Stomach (tissue), 9 donors: Measurements from ENCODE around the gene SOX10. TPM values are rescaled to one million over a fixed set of nuclear protein-coding genes. Genes with fewer than 3 reads are reported as not detected.
"Not testable (repeated sequence)": the region's sequence is repeated elsewhere in the genome, so short reads cannot be mapped to it uniquely, and the experiment has no call there.

Experiments used
- DNase-seq, 2 donors: peaks; one replicate each; pipeline versions ENCODE4 v3.0.0 to v3.0.0-alpha.2; 2013 to 2019
- H3K27ac ChIP-seq, 5 donors: fragments of 200-600 bp in 4 of 5; sonication (generic) in 4 of 5; one replicate each; pipeline ENCODE4 v1.5.1; 2013 to 2019; ENCODE audit warnings: mild to moderate bottlenecking in 1 of 5, moderate library complexity in 1 of 5
- H3K27me3 ChIP-seq, 3 donors: fragments of 200-600 bp; sonication (generic); one replicate each; pipeline ENCODE4 v1.5.1; 2017 to 2019; ENCODE audit warnings: mixed run types in 1 of 3
- H3K36me3 ChIP-seq, 4 donors: fragments of 200-600 bp; sonication (generic); 1 replicate in 3 of 4; 2 replicates in 1 of 4; pipeline ENCODE4 v1.5.1; 2016 to 2019
- H3K4me1 ChIP-seq, 4 donors: fragments of 200-600 bp; sonication (generic); one replicate each; pipeline ENCODE4 v1.5.1; 2016 to 2019
- H3K4me3 ChIP-seq, 4 donors: fragments of 200-600 bp; sonication (generic) in 3 of 4; one replicate each; pipeline ENCODE4 v1.5.1; 2016 to 2019; ENCODE audit warnings: mild to moderate bottlenecking in 1 of 4
- H3K9me3 ChIP-seq, 4 donors: fragments of 200-600 bp; sonication (generic); one replicate each; pipeline ENCODE4 v1.5.1; 2016 to 2019
- EP300 ChIP-seq: sonication (generic); formaldehyde crosslinking; IDR thresholded peaks from one replicate; pipeline ENCODE4 v1.6.1; 2017; ENCODE audit warnings: antibody characterized with exemption
- POLR2A ChIP-seq, 4 donors: fragments of 450-650 bp; IDR thresholded peaks; one replicate each; pipeline ENCODE4 v1.6.1; 2016; ENCODE audit warnings: antibody characterized with exemption in 4 of 4, control low read depth in 2 of 4, mild to moderate bottlenecking in 1 of 4, moderate library complexity in 1 of 4
- POLR2AphosphoS5 ChIP-seq, 3 donors: sonication (generic); formaldehyde crosslinking; IDR thresholded peaks; one replicate each; pipeline ENCODE4 v1.6.1; 2016; ENCODE audit warnings: antibody characterized with exemption in 3 of 3
- WGBS, 5 donors: extraction: QIAGEN DNeasy Blood & Tissue Kit in 3 of 5; methylation state at CpG; one replicate each; pipeline versions ENCODE4 v1.1.5 to v1.1.7; 2013 to 2018; 5-methylcytosine and 5-hydroxymethylcytosine counted together
- intact Hi-C: fragments of 100-400 bp; cut with DNase I; formaldehyde crosslinking; loops from one replicate; pipeline ENCODE4 v1.15.1; 2023; ENCODE audit warnings: low total_unique reads
- polyA plus RNA-seq, 3 donors: library from polyadenylated mRNA; stranded (reverse); fragments of 200-250 nt; gene quantifications; one replicate each; pipeline ENCODE4 v1.2.3, GENCODE V29; 2013
- total RNA-seq, 5 donors: library from RNA; depleted of rRNA; stranded (reverse); fragments of >200 nt; gene quantifications; one replicate each; pipeline versions ENCODE4 v1.1.0 to v1.2.3, GENCODE V29; 2014 to 2016
- TF ChIP-seq, protein P1 (sequence below), 7 experiments: fragments of 450-650 bp in 4 of 7; fragments of 200-600 bp in 3 of 7; sonication (generic) in 3 of 7; IDR thresholded peaks; one replicate each; pipeline ENCODE4 v1.5.1; 2016 to 2019; ENCODE audit warnings: antibody characterized with exemption in 7 of 7, control low read depth in 2 of 7, mild to moderate bottlenecking in 1 of 7
- donor health status: healthy with polysubstance abuse.
- donor health status: Bipolar disorder and iron deficiency.
- donor health status: healthy.

Gene SOX10
- total and polyA plus RNA-seq, 8 donors = 1.7 to 4.9 (median 3.0) TPM; not detected in 2

DNA sequence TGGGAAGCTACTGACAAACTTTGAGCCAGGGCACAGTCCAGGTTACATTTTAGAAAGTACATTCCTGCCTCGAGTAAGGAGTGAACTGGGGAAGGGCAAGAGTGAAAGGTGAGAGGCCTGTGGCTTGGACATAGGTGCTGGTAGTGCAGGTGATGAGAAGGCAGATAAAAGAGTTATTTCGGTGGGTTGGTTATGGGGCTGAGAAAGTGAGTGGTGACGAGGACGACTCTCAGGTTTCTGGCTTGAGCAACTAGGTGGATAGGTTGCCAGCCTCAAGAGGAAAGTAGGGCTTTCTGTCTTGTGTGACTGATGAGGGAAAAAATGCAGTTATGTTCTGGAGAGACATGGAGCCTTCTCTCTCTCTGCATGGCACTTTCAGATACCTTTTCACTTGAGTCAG lies 27.1 kb downstream of the SOX10 start:
- Histone ChIP-seq H3K36me3 (peaks cover 47 to 61% (median 58%) of the 10 kb centered on the region in 4 donors), H3K27ac (no peak overlapping the region), H3K4me3 (no peak overlapping the region), H3K4me1 (peaks cover 20 to 37% (median 30%) of the 10 kb centered on the region in 4 donors), H3K27me3 (no peaks in the 10 kb centered on the region), H3K9me3 (no peaks in the 10 kb centered on the region)
- DNase-seq = no peak
- no peak for TF ChIP-seq POLR2A (IDR thresholded peaks at IDR 0.05)
- TF ChIP-seq POLR2AphosphoS5 (IDR thresholded peaks at IDR 0.05) = no peak
- TF ChIP-seq, protein P1, sequence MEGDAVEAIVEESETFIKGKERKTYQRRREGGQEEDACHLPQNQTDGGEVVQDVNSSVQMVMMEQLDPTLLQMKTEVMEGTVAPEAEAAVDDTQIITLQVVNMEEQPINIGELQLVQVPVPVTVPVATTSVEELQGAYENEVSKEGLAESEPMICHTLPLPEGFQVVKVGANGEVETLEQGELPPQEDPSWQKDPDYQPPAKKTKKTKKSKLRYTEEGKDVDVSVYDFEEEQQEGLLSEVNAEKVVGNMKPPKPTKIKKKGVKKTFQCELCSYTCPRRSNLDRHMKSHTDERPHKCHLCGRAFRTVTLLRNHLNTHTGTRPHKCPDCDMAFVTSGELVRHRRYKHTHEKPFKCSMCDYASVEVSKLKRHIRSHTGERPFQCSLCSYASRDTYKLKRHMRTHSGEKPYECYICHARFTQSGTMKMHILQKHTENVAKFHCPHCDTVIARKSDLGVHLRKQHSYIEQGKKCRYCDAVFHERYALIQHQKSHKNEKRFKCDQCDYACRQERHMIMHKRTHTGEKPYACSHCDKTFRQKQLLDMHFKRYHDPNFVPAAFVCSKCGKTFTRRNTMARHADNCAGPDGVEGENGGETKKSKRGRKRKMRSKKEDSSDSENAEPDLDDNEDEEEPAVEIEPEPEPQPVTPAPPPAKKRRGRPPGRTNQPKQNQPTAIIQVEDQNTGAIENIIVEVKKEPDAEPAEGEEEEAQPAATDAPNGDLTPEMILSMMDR (IDR thresholded peaks at IDR 0.05) = no peak
- TF ChIP-seq EP300 = no peak
- WGBS, 5 donors = 77 to 94% (median 88%) methylated on average over 4 of the region's 4 CpGs
- intact Hi-C loops = no loop called here

DNA sequence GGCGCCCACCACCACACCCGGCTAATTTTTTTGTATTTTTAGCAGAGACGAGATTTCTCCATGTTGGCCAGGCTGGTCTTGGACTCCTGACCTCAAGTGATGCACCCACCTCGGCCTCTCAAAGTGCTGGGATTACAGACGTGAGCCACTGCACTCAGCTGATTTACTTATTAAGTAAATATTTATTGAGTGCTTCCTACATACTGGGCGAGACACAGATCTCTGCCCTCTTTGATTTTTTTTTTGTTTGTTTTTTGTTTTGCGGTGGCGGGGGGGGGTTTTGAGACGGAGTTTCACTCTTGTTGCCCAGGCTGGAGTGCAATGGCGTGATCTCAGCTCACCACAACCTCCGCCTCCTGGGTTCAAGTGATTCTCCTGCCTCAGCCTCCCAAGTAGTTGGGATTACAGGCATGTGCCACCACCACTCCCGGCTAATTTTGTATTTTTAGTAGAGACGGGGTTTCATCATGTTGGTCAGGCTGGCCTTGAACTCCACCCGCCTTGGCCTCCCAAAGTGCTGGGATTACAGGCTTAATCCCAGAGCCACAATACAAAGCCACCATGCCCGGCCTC lies 28.4 kb downstream of the SOX10 start:
- H3K27ac ChIP-seq, H3K9me3 ChIP-seq, H3K4me3 ChIP-seq, H3K27me3 ChIP-seq, DNase-seq, intact Hi-C loops: not testable (repeated sequence)
- 57 to 73% (median 66%) methylated on average over 15 of the region's 15 CpGs for WGBS, 5 donors
- H3K36me3 ChIP-seq = peaks cover 35 to 48% (median 45%) of the 10 kb centered on the region in 4 donors
- H3K4me1 ChIP-seq = peaks cover 20 to 39% (median 31%) of the 10 kb centered on the region in 4 donors

DNA sequence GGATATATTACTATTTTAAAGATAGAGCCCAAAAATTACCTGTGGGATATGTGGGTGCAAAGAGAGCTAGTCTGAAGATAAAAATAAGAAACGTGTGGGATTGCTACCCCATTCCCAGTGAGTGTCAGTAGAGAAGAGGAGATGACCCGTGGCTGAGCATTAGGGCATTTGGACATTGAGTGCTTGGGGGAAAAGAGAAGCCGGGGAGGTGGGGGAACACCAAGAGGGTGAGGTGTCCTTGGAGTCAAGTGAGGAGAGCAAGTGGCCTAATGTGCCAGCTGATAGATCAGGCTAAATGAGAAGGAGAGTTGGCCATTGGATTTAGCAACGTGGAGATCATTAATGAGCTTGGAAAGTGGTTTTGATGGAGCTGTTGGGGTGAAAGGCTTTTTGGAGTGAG lies 29.7 kb downstream of the SOX10 start:
- intact Hi-C loops = no loop called here
- Histone ChIP-seq H3K9me3 (no peaks in the 10 kb centered on the region), H3K36me3 (peaks cover 25 to 36% (median 33%) of the 10 kb centered on the region in 4 donors), H3K4me1 (peaks cover 20 to 39% (median 31%) of the 10 kb centered on the region in 4 donors), H3K4me3 (peak overlapping the region; percentile 87 to 99 (median 91)), H3K27me3 (no peaks in the 10 kb centered on the region), H3K27ac (no peak overlapping the region)
- TF ChIP-seq POLR2AphosphoS5 (IDR thresholded peaks at IDR 0.05) (no peak), POLR2A (IDR thresholded peaks at IDR 0.05) (no peak)
- DNase-seq = no peak
- 57 to 81% (median 69%) methylated on average over 4 of the region's 4 CpGs for WGBS, 5 donors

DNA sequence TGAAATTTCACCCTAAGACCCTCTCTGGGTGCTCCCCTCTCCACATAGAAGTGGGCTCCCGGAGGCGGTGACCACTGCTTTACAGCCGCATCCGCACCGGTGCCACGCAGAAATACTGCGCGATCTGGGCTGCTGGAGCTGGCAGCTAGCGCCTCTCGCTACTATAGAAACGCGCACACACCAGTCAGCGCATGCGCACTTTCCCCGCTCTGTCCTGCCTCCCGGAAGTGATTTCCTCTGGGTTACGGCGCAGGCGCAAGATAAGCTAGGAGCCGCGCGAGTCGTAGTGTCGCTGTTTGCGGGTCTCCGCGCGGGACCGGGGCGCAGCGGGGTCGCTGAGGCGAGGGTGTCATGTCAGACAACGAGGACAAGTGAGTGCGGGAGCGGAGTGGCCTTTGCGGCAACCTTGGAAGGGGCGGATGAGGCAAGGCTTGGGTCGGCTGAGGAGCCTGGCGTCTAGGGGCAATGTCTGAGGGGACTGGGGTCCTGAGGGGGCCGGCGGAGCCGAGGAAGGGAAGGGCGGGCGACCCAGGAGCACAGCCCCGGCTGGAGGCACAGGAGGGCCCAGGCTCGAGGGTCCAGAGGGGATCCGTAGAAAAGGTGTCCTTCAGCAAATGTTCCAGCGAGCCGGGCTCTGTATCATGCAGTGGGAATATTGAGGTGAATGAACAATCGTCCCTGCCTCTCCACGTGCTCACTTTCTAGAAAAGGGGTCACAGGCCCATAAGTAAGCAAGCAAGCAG lies 30.7 kb downstream of the SOX10 start, which contains the start of the genes C22orf23 and POLR2F:
C22orf23 (minus strand) TSS at position 165 of the 743 bp plus-strand sequence. CDS start 452 bp downstream, outside the sequence.
POLR2F (plus strand) TSS at position 263 of the 743 bp plus-strand sequence; CDS start at position 352, 89 bp downstream.
- TF ChIP-seq POLR2A (IDR thresholded peaks at IDR 0.05) = peak in 1 of 4 donors; percentile 20
- TF ChIP-seq, protein P1 (IDR thresholded peaks at IDR 0.05) = peak in 1 of 7 experiments; percentile 14
- TF ChIP-seq POLR2AphosphoS5 (IDR thresholded peaks at IDR 0.05) = peak; percentile 77 to 95 (median 89)
- no peak for TF ChIP-seq EP300
- 0 to 1% (median 0%) methylated on average over 45 to 52 of the region's 52 CpGs for WGBS, 5 donors
- peak; percentile 98 to 99 for DNase-seq

DNA sequence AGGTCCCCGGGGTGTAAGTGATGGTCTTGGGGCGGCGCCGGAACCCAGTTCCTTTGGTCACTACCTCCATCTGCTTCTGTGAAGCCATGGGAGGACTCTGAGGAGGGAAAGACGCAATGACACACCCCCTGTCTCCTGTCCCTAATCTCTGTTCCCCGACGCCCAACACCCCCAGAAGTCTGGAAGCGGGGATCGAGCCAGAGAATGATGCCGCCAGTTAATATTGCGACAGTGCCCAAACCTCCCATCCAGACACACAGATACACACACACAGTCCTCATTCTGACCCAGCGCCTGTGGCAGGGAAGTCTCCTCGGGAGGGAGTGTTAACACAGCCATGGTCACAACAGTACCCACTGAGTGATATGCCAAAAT lies 31.3 kb downstream of the SOX10 start:
- Histone ChIP-seq H3K9me3 (no peaks in the 10 kb centered on the region), H3K27me3 (no peaks in the 10 kb centered on the region), H3K36me3 (peaks cover 10 to 19% (median 16%) of the 10 kb centered on the region in 4 donors), H3K4me3 (peak overlapping the region; percentile 87 to 99 (median 91)), H3K27ac (peak overlapping the region; percentile 55 to 85 (median 80)), H3K4me1 (peaks cover 20 to 39% (median 31%) of the 10 kb centered on the region in 4 donors)
- intact Hi-C loops = no loop called here
- TF ChIP-seq POLR2A (IDR thresholded peaks at IDR 0.05) (no peak), EP300 (no peak), POLR2AphosphoS5 (IDR thresholded peaks at IDR 0.05) (no peak)
- TF ChIP-seq, protein P1 (IDR thresholded peaks at IDR 0.05) = no peak
- 0 to 1% (median 0%) methylated on average over 11 to 13 of the region's 13 CpGs for WGBS, 5 donors
- peak in 1 of 2 donors; percentile 35 for DNase-seq

More for the DNA sequence above, 30.7 kb downstream of the SOX10 start, which contains the start of the genes C22orf23 and POLR2F:
- Histone ChIP-seq H3K4me1 (peaks cover 20 to 39% (median 31%) of the 10 kb centered on the region in 4 donors), H3K27ac (peak within 1 kb of the TSS; percentile 66 to 85 (median 80)), H3K27me3 (no peaks in the 10 kb centered on the region), H3K9me3 (no peaks in the 10 kb centered on the region), H3K36me3 (peaks cover 14 to 25% (median 22%) of the 10 kb centered on the region in 4 donors), H3K4me3 (peak within 1 kb of the TSS; percentile 87 to 99 (median 91))
- intact Hi-C loops = no loop called here

DNA sequence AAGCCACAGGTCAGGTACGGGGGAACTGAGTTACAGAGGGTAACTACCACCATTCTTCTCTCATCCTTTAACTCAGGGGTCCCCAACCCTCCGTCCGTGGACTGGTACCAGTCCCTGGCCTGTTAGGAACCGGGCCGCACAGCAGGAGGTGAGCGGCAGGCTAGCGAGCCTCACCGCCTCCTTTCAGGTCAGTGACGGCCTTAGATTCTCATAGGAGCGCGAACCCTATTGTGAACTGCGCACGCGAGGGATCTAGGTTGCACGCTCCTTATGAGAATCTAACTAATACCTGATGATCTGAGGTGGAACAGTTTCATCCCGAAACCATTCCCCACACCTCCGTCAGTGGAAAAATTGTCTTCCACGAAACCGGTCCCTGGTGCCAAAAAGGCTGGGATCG lies 31.7 kb downstream of the SOX10 start:
- H3K4me3 ChIP-seq = peak overlapping the region; percentile 87 to 99 (median 91)
- intact Hi-C loops, H3K9me3 ChIP-seq, DNase-seq, H3K27me3 ChIP-seq: not testable (repeated sequence)
- peak overlapping the region in 4 of 5 donors; percentile 55 to 85 (median 81) for H3K27ac ChIP-seq
- peaks cover 5 to 15% (median 12%) of the 10 kb centered on the region in 4 donors for H3K36me3 ChIP-seq
- 5 to 9% (median 7%) methylated on average over 8 to 20 of the region's 20 CpGs for WGBS, 5 donors
- peaks cover 20 to 37% (median 31%) of the 10 kb centered on the region in 4 donors for H3K4me1 ChIP-seq
